ENCODE data around the gene RSPO3. TPM values are rescaled to one million over a fixed set of nuclear protein-coding genes. Genes with fewer than 3 reads are reported as not detected.

RSPO3 gene
- total RNA-seq, 4 donors from 2014 or later: 1.8 to 13.9 (median 3.4) TPM

DNA sequence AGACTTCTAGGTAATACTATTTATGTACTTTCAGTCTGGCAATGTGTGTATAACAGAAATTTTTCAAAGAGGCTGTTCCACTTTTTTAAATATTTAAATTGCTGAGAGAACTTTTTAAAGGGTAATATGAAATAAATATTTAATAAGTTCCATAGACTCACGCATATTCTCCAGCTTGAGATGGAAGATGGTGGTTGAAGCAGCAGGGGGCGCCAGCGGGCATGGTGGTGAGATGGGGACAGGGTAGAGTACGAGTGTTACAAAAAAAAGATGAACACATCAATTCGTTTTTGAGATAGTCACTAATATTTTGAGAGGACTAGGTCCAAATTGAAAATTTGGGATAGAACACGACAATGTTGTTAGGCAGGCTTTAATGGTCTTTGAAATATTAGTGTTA is 68.4 kb downstream of the RSPO3 start:
- DNase-seq: peak; percentile 13 to 33
- no peaks in the 10 kb centered on the region for H3K27me3 ChIP-seq
- no peaks in the 10 kb centered on the region for H3K9me3 ChIP-seq
- 43 to 48% methylated on average over 6 of the region's 6 CpGs for WGBS, 2 donors
- TF ChIP-seq, protein P1, sequence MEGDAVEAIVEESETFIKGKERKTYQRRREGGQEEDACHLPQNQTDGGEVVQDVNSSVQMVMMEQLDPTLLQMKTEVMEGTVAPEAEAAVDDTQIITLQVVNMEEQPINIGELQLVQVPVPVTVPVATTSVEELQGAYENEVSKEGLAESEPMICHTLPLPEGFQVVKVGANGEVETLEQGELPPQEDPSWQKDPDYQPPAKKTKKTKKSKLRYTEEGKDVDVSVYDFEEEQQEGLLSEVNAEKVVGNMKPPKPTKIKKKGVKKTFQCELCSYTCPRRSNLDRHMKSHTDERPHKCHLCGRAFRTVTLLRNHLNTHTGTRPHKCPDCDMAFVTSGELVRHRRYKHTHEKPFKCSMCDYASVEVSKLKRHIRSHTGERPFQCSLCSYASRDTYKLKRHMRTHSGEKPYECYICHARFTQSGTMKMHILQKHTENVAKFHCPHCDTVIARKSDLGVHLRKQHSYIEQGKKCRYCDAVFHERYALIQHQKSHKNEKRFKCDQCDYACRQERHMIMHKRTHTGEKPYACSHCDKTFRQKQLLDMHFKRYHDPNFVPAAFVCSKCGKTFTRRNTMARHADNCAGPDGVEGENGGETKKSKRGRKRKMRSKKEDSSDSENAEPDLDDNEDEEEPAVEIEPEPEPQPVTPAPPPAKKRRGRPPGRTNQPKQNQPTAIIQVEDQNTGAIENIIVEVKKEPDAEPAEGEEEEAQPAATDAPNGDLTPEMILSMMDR (IDR thresholded peaks at IDR 0.05): peak in 3 of 6 experiments; percentile 16 to 25 (median 22)
- TF ChIP-seq POLR2A (IDR thresholded peaks at IDR 0.05): no peak
- H3K4me3 ChIP-seq (replicated peaks in 1 of 3): no peak overlapping the region
- intact Hi-C loops (cut with DNase I): no loop called here
- H3K36me3 ChIP-seq: no peaks in the 10 kb centered on the region
- no peaks in the 10 kb centered on the region for H3K4me1 ChIP-seq
- H3K27ac ChIP-seq: no peak overlapping the region

DNA sequence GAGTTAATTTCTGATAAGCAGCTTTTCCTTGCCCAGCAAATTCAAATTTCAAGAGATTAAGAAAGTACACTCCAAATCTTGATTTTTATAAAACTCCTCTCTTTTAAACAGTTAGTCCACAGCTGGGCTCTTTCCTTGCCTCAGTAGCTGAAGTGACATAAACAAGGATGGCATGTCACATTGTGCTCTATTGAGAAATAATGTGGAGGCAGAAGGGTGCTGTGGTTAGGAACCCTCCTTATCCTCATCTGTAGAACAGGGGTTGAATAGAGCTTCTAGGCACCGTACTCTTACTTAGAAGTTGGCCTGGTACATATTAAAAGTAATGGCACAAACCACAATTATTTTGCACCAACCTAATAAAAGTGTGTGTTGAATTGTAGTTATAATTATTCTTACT is 70.3 kb downstream of the RSPO3 start:
- Histone ChIP-seq H3K27me3 (no peaks in the 10 kb centered on the region), H3K36me3 (no peaks in the 10 kb centered on the region), H3K27ac (no peak overlapping the region), H3K4me3 (replicated peaks in 1 of 3) (no peak overlapping the region), H3K4me1 (no peaks in the 10 kb centered on the region), H3K9me3 (no peaks in the 10 kb centered on the region)
- 97% methylated on average over 1 of the region's 1 CpG for WGBS, 2 donors
- DNase-seq: no peak
- no peak for TF ChIP-seq POLR2A (IDR thresholded peaks at IDR 0.05)
- TF ChIP-seq, protein P1 (IDR thresholded peaks at IDR 0.05): no peak
- intact Hi-C loops (cut with DNase I): no loop called here

DNA sequence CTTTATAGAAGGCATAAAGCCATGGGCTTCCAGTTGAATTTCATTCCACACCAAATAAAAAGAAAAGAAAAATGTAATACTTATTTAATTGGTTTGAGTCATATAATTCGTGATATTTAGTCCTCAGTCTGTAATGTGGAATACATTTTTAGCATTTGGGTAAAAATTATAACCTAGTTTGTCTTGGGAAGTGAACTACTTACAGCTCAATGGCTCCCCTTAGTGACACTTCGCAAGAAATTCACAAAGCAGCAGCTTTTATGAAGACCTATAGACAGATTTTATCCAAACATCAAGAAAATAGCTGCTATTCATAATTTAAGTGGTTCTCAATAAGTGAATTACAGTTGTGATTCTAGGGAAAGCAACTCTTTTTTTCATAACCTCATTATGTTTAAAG is 72.1 kb downstream of the RSPO3 start:
- Histone ChIP-seq H3K4me3 (replicated peaks in 1 of 3) (no peak overlapping the region), H3K36me3 (no peaks in the 10 kb centered on the region), H3K27ac (no peak overlapping the region), H3K4me1 (no peaks in the 10 kb centered on the region), H3K27me3 (no peaks in the 10 kb centered on the region), H3K9me3 (no peaks in the 10 kb centered on the region)
- no peak for DNase-seq
- no peak for TF ChIP-seq POLR2A (IDR thresholded peaks at IDR 0.05)
- TF ChIP-seq, protein P1 (IDR thresholded peaks at IDR 0.05): peak in 2 of 6 experiments; percentile 23 to 37
- intact Hi-C loops (cut with DNase I): no loop called here
- WGBS, 2 donors: 28 to 31% methylated on average over 2 of the region's 2 CpGs

DNA sequence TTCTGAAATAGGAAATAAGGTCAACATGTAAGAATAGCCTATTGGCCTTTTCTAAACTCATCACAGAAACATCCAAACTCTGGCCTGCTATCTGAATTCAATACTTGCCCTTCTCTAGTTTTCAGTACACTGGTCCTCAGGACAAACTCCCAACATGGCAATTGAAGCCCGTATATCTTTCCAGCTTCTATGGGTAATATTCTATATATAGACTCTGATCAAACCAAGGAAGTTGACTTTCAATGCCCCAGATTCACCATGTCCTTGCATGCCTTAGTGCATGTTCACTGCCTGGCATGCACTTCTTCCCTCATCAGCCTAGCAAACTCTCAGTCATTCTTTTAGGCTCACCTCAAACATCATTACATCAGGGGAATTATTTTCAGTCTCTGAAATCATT is 73.2 kb downstream of the RSPO3 start:
- TF ChIP-seq, protein P1 (IDR thresholded peaks at IDR 0.05): no peak
- TF ChIP-seq POLR2A (IDR thresholded peaks at IDR 0.05): no peak
- DNase-seq: no peak
- H3K27ac ChIP-seq: no peak overlapping the region
- no peaks in the 10 kb centered on the region for H3K4me1 ChIP-seq
- no peaks in the 10 kb centered on the region for H3K36me3 ChIP-seq
- intact Hi-C loops (cut with DNase I): no loop called here
- WGBS, 2 donors: 78 to 82% methylated on average over 1 of the region's 1 CpG
- H3K9me3 ChIP-seq: no peaks in the 10 kb centered on the region
- H3K4me3 ChIP-seq (replicated peaks in 1 of 3): no peak overlapping the region
- H3K27me3 ChIP-seq: no peaks in the 10 kb centered on the region

DNA sequence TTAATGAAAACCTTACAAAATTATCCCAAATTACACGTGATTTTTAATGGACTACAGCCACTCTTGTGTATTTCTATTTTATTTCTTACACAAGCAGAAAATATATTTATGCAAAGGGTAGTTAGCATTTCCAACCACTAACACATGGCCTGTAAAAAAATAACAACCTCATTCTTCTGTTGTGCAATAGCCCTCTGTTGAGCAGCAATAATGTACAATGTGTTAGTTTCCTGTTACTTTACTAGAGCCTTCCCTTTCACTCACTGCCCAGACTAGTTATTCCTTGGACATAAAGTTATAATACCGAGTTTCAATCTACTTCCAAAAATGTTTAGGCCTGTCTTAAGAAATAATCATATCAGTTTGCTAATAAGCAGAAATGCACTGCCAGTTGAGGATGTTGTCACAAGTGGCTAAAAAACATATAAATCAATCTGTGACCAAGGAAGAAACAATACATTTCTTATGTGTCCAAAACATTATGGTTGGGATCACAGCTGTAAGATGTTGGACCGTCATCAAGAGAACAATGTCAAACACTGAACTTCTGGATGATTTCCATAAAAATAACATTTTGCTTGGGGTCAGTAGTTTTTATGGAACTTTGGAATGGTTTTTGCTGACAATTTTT is 74.6 kb downstream of the RSPO3 start:
- H3K27ac ChIP-seq: no peak overlapping the region
- no peak overlapping the region for H3K4me3 ChIP-seq (replicated peaks in 1 of 3)
- DNase-seq: no peak
- no peaks in the 10 kb centered on the region for H3K9me3 ChIP-seq
- H3K27me3 ChIP-seq: no peaks in the 10 kb centered on the region
- TF ChIP-seq POLR2A (IDR thresholded peaks at IDR 0.05): no peak
- TF ChIP-seq, protein P1 (IDR thresholded peaks at IDR 0.05): no peak
- H3K36me3 ChIP-seq: no peaks in the 10 kb centered on the region
- 58 to 72% methylated on average over 3 of the region's 3 CpGs for WGBS, 2 donors
- peaks cover 0 to 7% of the 10 kb centered on the region in 2 donors for H3K4me1 ChIP-seq
- intact Hi-C loops (cut with DNase I): no loop called here

Measured in thyroid gland (tissue), 4 donors.